CD4-positive, alpha-beta T cell (primary cell): Measurements from ENCODE around the gene ZDHHC6. TPM values are rescaled to one million over a fixed set of nuclear protein-coding genes. Genes with fewer than 3 reads are reported as not detected.

Experiments used
- ATAC-seq: fragments of 200-7000 bp; cut with Tn5 transposase; one replicate; pipeline ENCODE4 v1.10.0; 2022; ENCODE audit warnings: mild to moderate bottlenecking; ENCODE audit not compliant: poor library complexity
- CTCF ChIA-PET: fragments of 350-600 bp; sonication (Branson Sonifier 250); formaldehyde crosslinking; loops from one replicate; lab custom pipeline; 2021; ENCODE audit warnings: antibody characterized with exemption, inconsistent platforms; lab: Charles Lee
- POLR2A ChIA-PET: fragments of 350-600 bp; sonication (Branson Sonifier 250); formaldehyde crosslinking; loops from one replicate; lab custom pipeline; 2021; ENCODE audit warnings: antibody characterized with exemption, inconsistent platforms; lab: Charles Lee
- DNase-seq, 14 experiments: peaks; one replicate each; pipeline ENCODE4 v3.0.0-alpha.2; 2013 to 2020; ENCODE audit warnings: mixed read lengths in 2 of 14
- H3K27ac ChIP-seq, 2 donors: one replicate each; pipeline versions ENCODE4 v1.5.1 to v1.7.0; 2013; ENCODE audit warnings: low read length in 2 of 2, low read depth in 1 of 2, mild to moderate bottlenecking in 1 of 2
- H3K27me3 ChIP-seq, 2 experiments: 1 replicate in 1 of 2; 2 replicates in 1 of 2; pipeline versions ENCODE4 v1.6.1 to v1.7.0; 2013; ENCODE audit warnings: low read length in 2 of 2, control low read depth in 1 of 2, mild to moderate bottlenecking in 1 of 2, moderate library complexity in 1 of 2; ENCODE audit not compliant: insufficient read depth in 2 of 2, control insufficient read depth in 1 of 2
- H3K36me3 ChIP-seq: one replicate; pipeline ENCODE4 v1.6.1; 2013; ENCODE audit warnings: low read length, control low read depth; ENCODE audit not compliant: insufficient read depth
- H3K4me1 ChIP-seq: one replicate; pipeline ENCODE4 v1.6.1; 2013; ENCODE audit warnings: low read length, control low read depth; ENCODE audit not compliant: insufficient read depth
- H3K4me3 ChIP-seq: one replicate; pipeline ENCODE4 v1.5.1; 2013; ENCODE audit warnings: mild to moderate bottlenecking, low read length, moderate library complexity
- H3K9me3 ChIP-seq, 2 experiments: 1 replicate in 1 of 2; 2 replicates in 1 of 2; pipeline versions ENCODE4 v1.6.1 to v1.7.0; 2013; ENCODE audit warnings: low read length in 2 of 2, mild to moderate bottlenecking in 2 of 2, control low read depth in 1 of 2, moderate library complexity in 1 of 2; ENCODE audit not compliant: control insufficient read depth in 1 of 2, insufficient read depth in 1 of 2
- H3K27ac Mint-ChIP-seq: one replicate; pipeline ENCODE4 v1.8.0; 2020; ENCODE audit warnings: mixed read lengths
- H3K27me3 Mint-ChIP-seq: one replicate; pipeline ENCODE4 v1.8.0; 2021; ENCODE audit warnings: mixed read lengths
- H3K36me3 Mint-ChIP-seq: one replicate; pipeline ENCODE4 v1.8.0; 2021; ENCODE audit warnings: low read depth, mixed read lengths
- H3K4me1 Mint-ChIP-seq: one replicate; pipeline ENCODE4 v1.8.0; 2021; ENCODE audit warnings: low read depth, mixed read lengths
- H3K4me3 Mint-ChIP-seq: one replicate; pipeline ENCODE4 v1.8.0; 2020; ENCODE audit warnings: mild to moderate bottlenecking, mixed read lengths
- H3K9me3 Mint-ChIP-seq: one replicate; pipeline ENCODE4 v1.8.0; 2020; ENCODE audit warnings: mixed read lengths
- CTCF ChIP-seq: fragments of 200-600 bp; IDR thresholded peaks from one replicate; pipeline ENCODE4 v1.8.0; 2022; ENCODE audit warnings: antibody characterized with exemption, mild to moderate bottlenecking
- intact Hi-C, 2 experiments: fragments of 100-400 bp; cut with DNase I in 1 of 2; cut with micrococcal nuclease in 1 of 2; formaldehyde crosslinking; loops; one replicate each; pipeline versions ENCODE4 v1.15.1 to v1.9.0; 2023 to 2025; cut with DNase I, micrococcal nuclease
- total RNA-seq, 174 experiments: library from RNA in 2 of 174; stranded (reverse) in 2 of 174; gene quantifications; one replicate each; pipeline ENCODE4 v1.2.3 and lab custom pipeline; 2021 to 2026

The ZDHHC6 gene
- total RNA-seq, 2 experiments from 2014 or later: 34.3 to 39.9 TPM

DNA sequence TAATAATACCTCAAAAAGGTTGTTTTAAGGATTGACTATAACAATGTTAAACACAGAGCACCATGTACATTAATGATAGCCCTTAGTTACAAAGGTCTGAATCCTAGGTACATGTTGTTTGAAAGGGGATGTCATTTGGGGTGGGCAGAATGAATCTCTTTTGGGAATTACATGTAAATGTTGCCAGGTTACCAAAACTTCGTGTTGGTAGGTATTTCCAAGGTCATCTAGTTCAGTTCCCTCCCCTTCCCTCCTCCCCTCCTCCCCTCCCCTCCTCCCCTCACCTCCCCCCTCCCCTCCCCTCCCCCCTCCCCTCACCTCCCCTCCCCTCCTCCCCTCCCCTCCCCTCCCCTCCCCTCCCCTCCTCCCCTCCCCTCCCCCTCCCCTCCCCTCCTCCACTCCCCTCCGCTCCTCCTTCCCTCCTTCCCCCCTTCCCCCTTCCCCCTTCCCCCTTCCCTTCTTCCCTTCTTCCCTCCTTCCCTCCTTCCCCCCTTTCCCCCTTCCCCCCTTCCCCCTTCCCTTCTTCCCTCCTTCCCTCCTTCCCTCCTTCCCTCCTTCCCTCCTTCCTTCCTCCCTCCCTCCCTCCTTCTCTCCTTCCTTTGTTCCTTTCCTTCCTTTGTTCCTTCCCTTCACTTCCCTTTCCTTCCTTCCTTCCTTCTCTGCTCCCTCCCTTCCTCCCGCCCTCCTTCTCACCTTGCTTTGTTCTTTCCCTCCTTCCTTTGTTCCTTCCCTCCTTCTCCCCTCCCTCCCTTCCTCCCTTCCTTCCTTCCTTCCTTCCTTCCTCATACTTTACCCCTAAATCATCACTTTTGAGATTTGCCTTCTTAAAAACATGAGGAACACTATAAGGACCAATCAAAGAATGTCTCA, 8.4 kb upstream of the ZDHHC6 start:
- Histone ChIP-seq H3K4me1 (peaks cover 2% of the 10 kb centered on the region), H3K27ac (no peak overlapping the region), H3K4me3 (no peak overlapping the region), H3K36me3 (no peaks in the 10 kb centered on the region), H3K9me3 (no peaks in the 10 kb centered on the region), H3K27me3 (no peaks in the 10 kb centered on the region)
- Mint-ChIP-seq H3K9me3 (no peaks in the 10 kb centered on the region), H3K36me3 (peaks cover 14% of the 10 kb centered on the region), H3K4me3 (no peak overlapping the region), H3K27ac (no peak overlapping the region), H3K4me1 (peaks cover 45% of the 10 kb centered on the region), H3K27me3 (no peaks in the 10 kb centered on the region)
- ATAC-seq (no peak), DNase-seq (no peak)
- intact Hi-C loops: no loop called here
- POLR2A ChIA-PET: interaction anchor here (1.3 kb wide), 1 partner anchor 8 kb away, joined by 6 read pairs; the partner anchor contains the start of genes VTI1A and ZDHHC6
- CTCF ChIA-PET: interaction anchor here (1.5 kb wide), 1 partner anchor 17 kb away, joined by 5 read pairs; no protein-coding TSS in a partner anchor
- no peak for TF ChIP-seq CTCF

GRCh38 chr10:112448888-112449287, 2.2 kb upstream of the ZDHHC6 start:
- Mint-ChIP-seq H3K4me3 (peak overlapping the region; percentile 91), H3K9me3 (no peaks in the 10 kb centered on the region), H3K27me3 (no peaks in the 10 kb centered on the region), H3K4me1 (peaks cover 70% of the 10 kb centered on the region), H3K27ac (peak overlapping the region; percentile 34), H3K36me3 (peaks cover 54% of the 10 kb centered on the region)
- intact Hi-C loops: loop anchor here (5.0 to 10.0 kb wide), 3 partner anchors 72 to 1534 kb away; partner anchors contain the start of genes BBIP1 (in 1 of the 2), GPAM (in 1 of the 2) and SHOC2 (in 1 of the 2)
- no peak overlapping the region for H3K27ac ChIP-seq
- no peak for TF ChIP-seq CTCF
- ChIA-PET CTCF (no interaction called here), POLR2A (interaction anchor here (0.7 to 3.2 kb wide), 3 partner anchors 11 to 73 kb away, joined by 3 to 32 read pairs (median 4); no protein-coding TSS in a partner anchor)
- no peak for ATAC-seq
- no peaks in the 10 kb centered on the region for H3K27me3 ChIP-seq
- H3K4me3 ChIP-seq: no peak overlapping the region
- peaks cover 16% of the 10 kb centered on the region for H3K4me1 ChIP-seq
- peaks cover 9% of the 10 kb centered on the region for H3K36me3 ChIP-seq
- H3K9me3 ChIP-seq: no peaks in the 10 kb centered on the region
- DNase-seq: peak in 2 of 14 experiments; percentile 9 to 12

- DNase-seq (peak in 2 of 14 experiments; percentile 8 to 15), ATAC-seq (no peak)
- Histone ChIP-seq H3K27ac (peak overlapping the region; percentile 79 to 84), H3K27me3 (no peaks in the 10 kb centered on the region), H3K4me3 (peak overlapping the region; percentile 87), H3K9me3 (no peaks in the 10 kb centered on the region), H3K4me1 (peaks cover 16% of the 10 kb centered on the region), H3K36me3 (peaks cover 20% of the 10 kb centered on the region)
- POLR2A ChIA-PET: interaction anchor here (0.7 to 3.2 kb wide), 11 partner anchors 8 to 1529 kb away, joined by 3 to 32 read pairs (median 5); partner anchors contain the start of genes BBIP1, GPAM and SHOC2
- no peaks in the 10 kb centered on the region for H3K27me3 Mint-ChIP-seq
- CTCF ChIA-PET: interaction anchor here (1.4 kb wide), 1 partner anchor 24 kb away, joined by 6 read pairs; no protein-coding TSS in a partner anchor
- peaks cover 68% of the 10 kb centered on the region for H3K4me1 Mint-ChIP-seq
- H3K9me3 Mint-ChIP-seq: no peaks in the 10 kb centered on the region
- peak overlapping the region; percentile 91 for H3K4me3 Mint-ChIP-seq
- H3K36me3 Mint-ChIP-seq: peaks cover 61% of the 10 kb centered on the region
- peak overlapping the region; percentile 89 for H3K27ac Mint-ChIP-seq
- TF ChIP-seq CTCF: no peak
- intact Hi-C loops: loop anchor here (2.0 to 10.0 kb wide), 4 partner anchors 70 to 1533 kb away; partner anchors contain the start of genes BBIP1 (in 1 of the 2), GPAM (in 1 of the 2) and SHOC2 (in 1 of the 2)
These were observed 860 bp upstream of the ZDHHC6 start for GRCh38 chr10:112447620-112447928.
